Fibroblast of peridontal ligament (primary cell): ENCODE measurements around the gene THBS3.
A peak's percentile ranks its signal among the peaks of the same experiment; 100 is the strongest.

Source experiments
- DNase-seq: peaks from one replicate; pipeline ENCODE4 v3.0.0-alpha.2; 2010; ENCODE audit errors: extremely low read depth

The THBS3 gene

DNA sequence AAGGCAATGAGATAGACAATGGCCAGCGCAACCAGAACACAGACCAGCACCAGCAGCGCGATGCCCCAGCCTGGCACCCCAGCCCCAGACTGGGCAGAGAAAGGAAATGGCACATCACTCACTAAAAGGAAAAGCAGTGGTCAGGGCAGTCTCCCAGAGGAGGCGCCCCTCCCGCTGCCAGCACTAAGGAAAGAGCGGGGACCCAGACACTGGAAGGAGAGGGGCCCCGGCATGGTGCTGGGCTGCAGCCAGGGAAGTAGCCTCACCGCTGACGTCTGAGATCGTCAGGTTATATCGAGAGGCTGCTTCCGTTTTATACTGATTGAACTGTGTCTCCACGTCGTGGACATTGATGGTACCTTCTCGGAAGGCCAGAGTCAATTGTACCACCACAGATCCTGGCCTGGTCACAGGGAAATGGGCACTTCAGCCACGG, 20.2 kb downstream of the THBS3 start:
- DNase-seq = no peak

DNA sequence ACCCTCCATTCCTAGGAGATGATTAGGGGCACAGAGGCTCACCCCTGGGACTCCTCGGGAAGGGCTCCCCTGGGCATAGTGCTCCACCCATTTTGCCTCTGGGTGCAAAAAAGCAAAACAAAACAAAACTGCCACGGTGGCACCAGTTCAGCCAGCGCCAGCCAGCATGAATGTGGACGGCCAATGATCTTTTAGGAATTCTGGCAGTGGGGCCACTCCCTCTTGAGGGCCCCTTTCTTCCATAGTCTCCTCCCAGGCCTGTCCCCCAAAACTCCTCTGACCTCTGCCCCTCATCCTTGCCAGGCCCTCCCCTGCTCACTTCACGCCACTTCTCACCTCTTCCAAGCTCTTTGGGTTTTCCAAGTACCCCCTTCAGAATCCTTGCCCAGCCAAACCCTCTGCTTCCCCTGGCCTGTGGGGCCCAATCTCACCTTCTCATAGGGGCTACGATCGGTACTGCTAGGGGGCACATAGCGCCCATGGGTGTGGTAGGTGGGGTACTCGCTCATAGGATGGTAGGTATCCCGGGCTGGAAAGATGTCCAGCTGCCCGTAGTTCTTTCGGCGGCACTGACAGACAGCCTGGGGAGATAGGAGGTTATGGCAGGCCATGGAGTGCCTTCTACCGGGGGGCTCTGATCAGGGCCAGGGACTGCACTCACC, 20.8 kb downstream of the THBS3 start:
- no peak for DNase-seq

DNA sequence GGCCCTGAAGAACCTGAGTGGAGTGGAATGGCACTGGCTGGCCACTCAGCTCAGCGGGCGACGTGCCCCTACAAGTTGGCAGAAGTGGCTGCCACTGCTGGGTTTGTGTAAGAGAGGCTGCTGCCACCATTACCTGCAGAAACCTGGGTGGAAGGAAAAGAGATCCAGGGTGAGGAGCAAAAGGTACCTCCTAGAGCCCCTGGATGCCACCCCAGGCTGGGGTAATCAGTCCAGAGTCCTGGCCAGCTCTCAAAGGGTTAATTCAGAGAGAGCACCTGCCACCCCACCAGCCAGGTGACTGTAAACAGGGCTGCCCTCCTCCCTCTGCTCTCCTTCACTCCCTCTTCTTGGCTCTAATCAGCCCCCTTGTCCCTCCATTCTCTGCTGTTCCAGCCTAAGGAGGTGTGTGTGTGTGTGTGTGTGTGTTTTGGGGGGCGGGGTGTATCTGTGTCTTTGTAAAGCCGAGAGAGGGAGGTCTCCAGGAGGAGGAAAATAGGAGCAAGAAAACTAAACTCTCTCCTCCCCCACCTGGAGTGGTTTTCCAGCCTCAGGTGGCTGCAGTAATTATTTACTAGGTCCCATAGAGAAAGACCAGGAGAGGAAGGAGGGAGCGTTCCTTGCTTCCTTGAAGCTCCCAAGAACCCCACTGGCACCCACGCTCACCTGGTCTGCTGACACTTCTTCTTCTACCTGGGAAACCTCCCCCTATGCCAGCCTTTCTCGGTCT, 21.5 kb downstream of the THBS3 start:
- DNase-seq = no peak

DNA sequence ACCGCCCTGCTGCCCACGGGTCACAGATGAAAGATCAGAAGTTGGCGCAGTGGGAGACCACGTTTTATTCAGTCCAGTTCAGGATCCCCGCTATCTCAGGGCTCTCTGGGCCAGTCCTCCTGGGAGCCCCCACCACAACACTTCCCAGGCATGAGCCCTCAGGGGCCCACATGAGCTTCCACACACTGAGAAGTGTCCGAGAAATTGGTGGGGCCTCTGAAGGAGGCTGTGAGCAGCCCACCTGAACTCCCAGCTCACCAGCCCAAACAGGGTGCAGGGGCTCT, 22.0 kb downstream of the THBS3 start:
- no peak for DNase-seq

GRCh38 chr1:155184835-155185782, 22.6 kb downstream of the THBS3 start:
- no peak for DNase-seq

- no peak for DNase-seq
Measured at GRCh38 chr1:155184351-155184811, 23.3 kb downstream of the THBS3 start.

DNA sequence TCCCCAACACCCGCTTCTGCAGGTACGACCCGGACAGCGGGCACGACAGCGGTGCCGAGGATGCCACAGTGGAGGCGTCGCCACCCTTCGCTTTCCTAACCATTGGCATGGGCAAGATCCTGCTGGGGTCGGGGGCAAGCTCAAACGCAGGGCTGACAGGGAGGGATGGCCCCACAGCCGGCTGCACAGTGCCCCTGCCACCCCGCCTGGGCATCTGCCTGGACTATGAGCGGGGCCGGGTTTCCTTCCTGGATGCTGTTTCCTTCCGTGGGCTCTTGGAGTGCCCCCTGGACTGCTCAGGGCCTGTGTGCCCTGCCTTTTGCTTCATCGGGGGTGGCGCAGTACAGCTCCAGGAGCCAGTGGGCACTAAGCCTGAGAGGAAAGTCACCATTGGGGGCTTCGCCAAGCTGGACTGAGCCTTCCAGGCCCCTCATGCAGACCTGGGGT, 23.9 kb downstream of the THBS3 start:
- no peak for DNase-seq

DNA sequence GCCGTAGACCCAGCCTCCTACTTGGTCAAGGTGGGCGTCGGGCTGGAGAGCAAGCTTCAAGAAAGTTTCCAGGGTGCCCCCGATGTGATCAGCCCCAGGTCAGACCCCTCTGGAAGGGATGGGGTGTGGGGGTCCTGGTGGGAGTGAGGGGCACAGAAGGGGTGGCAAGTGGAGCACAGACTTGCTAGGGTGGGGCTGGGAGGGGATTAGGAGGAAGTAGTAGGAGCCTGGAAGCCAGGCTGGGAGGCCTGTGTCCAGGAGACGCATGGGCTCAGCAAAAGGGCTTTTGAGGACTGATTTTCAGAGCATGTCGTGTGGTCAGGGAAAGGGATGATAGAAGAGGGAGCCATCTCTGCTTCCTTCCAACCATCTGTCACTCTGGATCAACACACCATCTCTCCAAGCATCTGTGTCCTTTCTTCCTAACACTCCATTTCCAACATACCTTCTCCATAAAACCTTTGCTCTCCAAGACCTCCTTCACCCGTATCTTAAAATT, 25.6 kb downstream of the THBS3 start:
- no peak for DNase-seq

GRCh38 chr1:155181371-155182051, 26.2 kb downstream of the THBS3 start:
- no peak for DNase-seq

GRCh38 chr1:155179112-155180031, 28.3 kb downstream of the THBS3 start:
- no peak for DNase-seq

GRCh38 chr1:155178441-155179111, 29.1 kb downstream of the THBS3 start:
- DNase-seq = no peak

GRCh38 chr1:155177918-155178281, 29.8 kb downstream of the THBS3 start:
- DNase-seq = no peak

DNA sequence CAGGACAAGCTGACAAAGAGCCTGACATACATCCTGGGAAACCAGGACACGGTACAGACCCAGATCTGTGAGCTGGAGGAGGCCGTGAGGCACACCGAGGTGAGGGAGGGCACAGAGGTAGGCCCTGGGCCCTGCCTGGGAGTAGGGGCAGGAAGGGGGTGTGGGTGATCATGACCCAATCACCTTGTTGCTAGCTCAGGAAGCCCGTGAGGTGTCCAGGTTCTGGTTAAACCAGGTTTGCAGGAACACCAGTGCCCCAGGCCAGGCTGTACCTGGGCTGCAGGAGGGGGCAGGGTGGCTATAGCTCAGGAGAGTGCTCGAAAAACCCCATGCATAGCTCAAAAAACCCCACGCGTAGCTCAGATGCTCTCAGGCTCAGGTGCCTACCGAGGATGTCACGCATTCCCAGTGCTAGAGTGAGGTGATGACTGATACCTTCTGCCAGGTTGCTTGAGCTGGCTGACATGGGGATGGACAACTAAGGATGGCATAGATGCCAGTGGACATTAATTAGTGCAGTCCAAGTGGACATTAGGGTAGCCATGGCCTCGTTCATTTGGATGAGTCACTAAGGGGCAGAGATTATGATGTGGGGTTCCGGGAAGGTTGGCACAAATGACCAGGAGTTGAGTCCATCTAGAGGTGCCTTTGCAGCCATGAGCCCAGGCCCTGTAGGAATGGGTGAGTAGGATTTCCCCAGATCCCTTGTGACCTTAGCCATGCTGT, 30.3 kb downstream of the THBS3 start:
- DNase-seq = no peak

DNA sequence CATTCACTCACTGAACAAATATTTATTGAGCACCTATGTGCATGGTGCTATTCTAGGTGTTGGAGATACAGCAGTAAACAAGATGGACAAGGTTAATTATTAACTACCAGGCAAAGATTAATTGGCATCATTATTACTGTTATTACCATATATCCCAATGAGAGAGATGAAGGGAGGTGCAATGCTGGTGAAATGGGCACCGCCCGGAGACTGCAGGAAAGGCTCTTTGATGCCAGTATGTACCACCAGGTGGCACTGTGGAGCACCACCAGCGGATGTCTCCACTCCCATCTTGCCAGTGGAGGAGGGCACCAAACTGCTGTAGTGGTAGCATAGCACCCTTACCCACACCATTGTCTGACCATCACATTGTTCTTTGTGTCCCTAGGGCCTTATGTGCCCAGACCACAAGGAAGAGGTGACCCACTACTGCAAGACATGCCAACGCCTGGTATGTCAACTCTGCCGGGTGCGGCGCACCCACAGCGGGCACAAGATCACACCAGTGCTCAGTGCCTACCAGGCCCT, 31.1 kb downstream of the THBS3 start:
- peak; percentile 75 for DNase-seq

DNA sequence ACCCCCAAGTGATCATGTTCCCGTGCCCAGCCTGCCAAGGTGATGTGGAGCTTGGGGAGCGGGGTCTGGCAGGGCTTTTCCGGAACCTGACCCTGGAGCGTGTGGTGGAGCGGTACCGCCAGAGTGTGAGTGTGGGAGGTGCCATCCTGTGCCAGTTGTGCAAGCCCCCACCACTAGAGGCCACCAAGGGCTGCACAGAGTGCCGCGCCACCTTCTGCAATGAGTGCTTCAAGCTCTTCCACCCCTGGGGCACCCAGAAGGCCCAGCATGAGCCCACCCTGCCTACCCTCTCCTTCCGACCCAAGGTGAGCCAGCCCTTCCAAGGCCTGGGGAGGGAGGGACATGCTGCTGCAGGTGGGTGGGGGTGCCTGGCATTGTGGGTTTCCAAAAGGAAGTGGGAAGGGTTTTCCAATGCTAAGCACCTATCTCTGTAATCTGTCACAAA, 31.7 kb downstream of the THBS3 start:
- no peak for DNase-seq

- DNase-seq = no peak
Measured at GRCh38 chr1:155175281-155175926, 32.3 kb downstream of the THBS3 start.

- peak; percentile 16 for DNase-seq
Measured at GRCh38 chr1:155174324-155175280, 33.1 kb downstream of the THBS3 start.
